ENCODE data around the gene MLLT10.

Gene MLLT10

DNA sequence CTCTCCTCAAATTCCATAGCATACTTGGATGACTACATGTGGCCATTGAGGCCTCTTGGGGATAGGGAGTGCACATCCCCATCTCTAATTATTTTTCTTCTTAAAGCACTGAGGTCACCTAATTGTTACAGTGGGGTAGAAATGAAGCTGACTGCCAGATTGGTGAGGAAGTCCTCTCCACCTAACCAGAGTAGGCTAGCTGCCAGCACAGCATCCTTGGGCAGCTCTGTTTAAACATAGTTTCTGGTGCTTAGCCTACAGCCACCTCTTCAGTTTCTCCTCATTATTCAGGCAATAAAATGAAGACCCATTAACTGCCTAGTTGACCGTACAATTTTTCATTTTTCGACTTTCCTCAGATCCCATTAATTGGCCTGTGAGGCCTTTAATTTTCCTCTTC is 104.6 kb downstream of the MLLT10 start:
- no peak for DNase-seq (ENCODE audit: low read depth)

DNA sequence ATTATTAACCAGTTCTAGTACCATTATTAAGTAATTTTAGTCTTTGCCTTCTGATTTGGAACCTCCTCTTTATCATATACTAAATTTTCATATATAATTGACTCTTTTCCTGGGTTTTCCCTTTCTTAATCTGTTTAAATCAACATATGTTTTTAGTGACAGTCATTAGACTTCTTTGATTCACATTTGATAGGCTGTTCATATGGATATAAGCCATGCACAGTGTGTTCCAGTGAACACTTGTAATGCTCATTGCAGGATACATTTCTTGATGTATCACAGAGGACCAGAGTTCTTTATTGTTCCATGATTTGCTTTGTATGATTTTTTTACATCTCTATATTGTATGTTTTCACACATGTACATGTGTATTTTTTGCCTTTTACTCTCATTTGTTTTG is 114.0 kb downstream of the MLLT10 start:
- DNase-seq (ENCODE audit: low read depth), result no peak

DNA sequence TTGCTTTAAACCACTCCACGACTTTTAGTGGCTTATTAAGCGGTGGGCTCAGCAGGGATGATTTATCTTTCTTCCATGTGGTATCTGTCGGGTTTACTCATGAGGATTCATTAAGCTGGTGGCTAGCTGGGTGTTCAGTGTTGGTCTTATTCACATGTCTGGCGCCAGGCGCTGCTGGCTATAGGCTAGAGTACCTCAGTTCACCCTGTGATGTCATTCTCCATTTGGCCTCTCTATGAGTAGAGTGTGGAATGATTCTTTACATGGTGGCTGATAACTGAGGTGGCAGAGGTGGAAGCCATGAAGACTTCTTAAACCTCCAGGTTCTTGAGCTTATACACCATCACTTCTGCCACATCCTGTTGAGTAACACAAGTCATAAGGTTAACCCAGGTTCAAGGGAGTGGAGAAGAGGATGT is 115.4 kb downstream of the MLLT10 start:
- no peak for DNase-seq (ENCODE audit: low read depth)

DNA sequence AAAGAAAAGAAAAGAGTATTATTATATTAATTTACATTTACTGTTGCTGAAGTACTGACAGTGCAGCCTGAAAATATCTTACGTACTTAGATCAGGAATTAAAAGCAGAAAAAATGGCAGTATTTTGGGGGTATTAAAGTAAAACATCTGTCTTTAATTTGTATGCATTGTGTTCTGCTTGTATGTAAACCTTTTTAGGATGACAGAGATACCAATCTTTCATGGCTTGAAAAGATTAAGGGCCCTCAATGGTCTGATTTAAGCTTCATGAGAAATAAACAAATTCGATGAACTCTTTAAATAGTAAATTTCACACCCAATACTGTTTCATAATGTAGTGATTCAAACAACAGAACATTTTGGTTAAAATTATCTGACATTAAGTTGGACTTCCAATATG is 116.3 kb downstream of the MLLT10 start:
- DNase-seq (ENCODE audit: low read depth), result no peak

DNA sequence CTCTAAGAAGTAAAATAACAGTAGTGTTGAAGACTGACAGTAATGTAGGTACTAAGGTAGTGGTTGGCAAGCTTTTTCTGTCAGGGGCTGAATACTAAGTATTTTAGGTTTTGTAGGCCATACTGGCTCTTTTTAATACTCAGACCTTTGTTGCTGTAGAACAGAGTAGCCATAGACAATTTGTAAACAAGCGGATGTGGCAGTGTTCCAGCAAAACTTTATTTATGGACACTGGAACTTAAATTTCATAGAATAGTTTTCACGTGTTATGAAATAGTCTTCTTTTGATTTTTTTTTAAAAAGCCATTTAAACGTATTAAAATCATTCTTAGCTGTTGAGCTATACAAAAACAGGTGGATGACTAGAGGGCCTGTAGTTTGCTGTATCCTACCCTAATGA is 121.2 kb downstream of the MLLT10 start:
- DNase-seq (ENCODE audit: low read depth), result no peak

DNA sequence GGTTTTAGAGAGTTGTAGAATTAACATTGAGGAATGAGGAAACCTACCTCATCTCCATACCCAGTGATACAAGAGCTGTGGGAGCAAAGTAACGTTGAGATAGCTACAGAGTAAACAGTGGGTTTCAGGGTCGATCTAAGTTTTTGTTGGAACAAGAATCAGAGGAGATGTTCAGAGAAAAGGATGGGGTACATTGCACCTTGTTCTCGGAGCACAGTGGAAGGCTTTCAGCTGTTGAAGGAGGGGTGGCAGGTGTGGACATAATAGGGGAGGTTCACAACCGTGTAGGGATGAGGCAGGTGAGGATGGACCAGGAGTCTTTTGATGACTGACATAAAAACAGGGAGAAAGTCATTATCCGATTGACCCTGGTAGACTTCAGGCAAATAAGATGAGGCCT is 121.7 kb downstream of the MLLT10 start:
- DNase-seq (ENCODE audit: low read depth), result no peak

DNA sequence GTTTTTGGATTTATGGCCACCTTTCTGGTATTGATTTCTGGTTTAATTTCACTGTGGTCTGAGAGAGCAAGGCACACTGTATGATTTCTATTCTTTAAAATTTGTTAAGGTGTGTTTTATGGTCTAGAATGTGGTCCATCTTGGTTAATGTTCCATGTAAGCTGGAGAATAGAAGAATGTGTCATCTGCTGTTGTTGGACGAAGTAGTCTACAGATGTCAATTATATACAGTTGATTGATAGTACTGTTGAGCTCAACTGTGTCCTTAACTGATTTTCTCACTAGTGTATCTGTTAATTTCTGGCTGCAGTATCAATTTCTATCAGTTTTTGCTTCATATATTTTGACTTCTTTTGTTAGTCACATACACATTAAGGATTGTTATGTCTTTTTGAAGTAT is 127.1 kb downstream of the MLLT10 start:
- DNase-seq (ENCODE audit: low read depth), result no peak

DNA sequence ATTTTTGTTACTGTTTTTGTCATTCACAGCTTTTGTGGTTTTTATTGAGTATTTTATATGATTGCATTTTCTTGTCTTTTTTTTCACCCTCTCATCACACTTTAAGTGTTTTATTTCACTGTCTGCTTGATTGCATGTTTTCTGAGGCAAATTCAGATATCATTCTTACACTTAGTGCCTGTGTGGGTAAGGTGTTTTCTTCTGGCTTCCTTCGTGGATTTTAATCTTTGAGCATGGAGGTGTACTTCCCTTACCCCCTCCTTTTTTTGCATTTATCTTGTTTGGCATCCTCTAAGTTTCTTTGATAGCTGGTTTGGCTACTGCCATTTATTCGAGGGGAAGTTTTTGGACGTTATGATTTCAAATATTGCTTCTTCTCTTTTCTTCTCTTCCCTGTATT is 127.9 kb downstream of the MLLT10 start:
- no peak for DNase-seq (ENCODE audit: low read depth)

DNA sequence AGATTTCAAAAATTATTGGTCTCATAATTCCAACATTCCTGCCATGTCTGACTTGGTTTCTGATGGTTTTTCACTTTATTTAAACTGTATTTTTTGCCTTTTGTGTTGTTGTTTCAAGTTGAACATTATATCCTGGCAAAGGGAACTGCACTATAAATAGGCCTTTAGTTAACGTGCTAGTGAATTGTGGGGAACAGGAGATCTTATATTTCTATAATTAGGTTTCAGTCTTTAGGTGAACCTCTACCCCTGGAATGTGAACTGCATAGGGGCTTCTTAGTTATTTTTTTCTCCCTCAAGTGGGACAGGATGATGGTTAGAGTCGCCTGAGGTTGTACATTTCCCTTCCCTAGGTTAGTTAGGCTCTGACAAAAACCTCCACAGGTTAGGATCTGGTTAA is 128.6 kb downstream of the MLLT10 start:
- DNase-seq (ENCODE audit: low read depth), result no peak

DNA sequence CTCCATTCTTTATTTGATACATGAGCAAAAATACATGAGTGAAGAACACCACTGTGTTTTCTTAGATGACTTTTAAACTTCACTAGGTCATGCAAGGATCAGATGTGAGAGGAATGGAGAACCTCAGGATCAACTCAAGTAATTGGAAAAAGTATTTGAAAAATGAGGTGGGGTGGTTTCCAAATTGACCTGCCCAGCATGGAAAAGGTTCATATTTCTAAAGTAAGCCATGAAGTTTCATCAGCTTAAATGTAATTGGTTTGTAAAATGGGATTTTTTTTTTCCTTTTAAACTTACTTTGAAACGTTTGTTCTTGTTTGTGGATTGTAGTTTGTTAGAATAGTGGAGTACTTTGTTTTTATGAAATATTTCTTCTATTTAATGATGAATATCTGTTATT is 134.8 kb downstream of the MLLT10 start:
- DNase-seq (ENCODE audit: low read depth), result no peak

DNA sequence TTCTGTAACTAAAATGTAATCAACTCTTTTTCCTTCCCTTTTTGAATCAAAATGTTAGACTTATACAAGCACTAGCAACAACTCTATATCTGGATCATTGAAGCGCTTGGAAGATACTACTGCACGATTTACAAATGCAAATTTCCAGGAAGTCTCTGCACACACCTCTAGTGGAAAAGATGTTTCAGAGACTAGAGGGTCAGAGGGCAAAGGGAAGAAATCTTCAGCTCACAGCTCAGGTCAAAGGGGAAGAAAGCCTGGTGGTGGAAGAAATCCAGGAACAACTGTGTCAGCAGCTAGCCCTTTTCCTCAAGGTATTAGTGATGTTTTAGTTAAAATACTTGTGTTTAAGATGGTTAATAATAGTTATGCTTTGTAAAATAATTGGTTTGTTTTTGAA is 136.4 kb downstream of the MLLT10 start:
- no peak for DNase-seq (ENCODE audit: low read depth)

DNA sequence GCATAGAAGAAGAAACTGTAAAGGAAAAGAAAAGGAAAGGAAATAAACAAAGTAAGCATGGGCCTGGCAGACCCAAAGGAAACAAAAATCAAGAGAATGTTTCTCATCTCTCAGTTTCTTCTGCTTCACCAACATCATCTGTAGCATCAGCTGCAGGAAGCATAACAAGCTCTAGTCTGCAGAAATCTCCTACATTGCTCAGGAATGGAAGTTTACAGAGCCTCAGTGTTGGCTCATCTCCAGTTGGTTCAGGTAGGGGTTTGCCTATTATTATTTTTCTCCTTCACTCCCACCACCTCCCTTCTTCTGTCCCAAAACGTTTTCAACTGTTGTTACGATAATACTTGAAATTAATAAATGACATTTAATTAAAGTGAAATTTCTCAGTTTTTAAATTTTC is 139.6 kb downstream of the MLLT10 start:
- DNase-seq (ENCODE audit: low read depth), result no peak

DNA sequence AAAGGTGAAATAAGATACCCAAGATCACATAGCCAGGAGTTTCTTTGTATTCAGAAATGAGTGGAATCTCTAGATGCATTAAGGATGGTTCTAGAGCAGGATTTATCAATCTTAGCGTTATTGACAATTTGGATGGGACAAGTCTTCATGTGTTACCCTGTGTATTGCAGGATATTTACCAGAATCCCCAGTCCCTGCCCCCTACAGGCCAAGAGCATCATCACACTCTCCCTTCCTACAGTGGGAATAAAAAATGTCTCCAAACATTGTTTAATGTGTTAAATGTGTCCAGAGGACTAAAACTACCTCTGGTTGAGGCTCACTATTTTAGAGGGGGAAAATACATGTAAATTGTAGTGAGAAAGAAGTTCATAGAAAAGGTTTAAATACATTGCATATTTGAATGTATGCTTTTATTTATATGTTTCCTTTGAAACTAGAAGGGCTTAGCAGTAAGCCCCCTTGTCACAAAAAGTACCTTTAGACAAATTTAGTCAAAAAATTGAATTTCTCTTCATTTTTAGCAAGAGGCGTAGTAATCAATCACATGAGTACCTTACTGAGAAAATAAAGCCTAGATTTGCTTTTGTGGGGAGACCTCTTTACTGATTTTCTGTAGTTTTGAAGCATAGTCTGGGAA is 141.2 kb downstream of the MLLT10 start:
- DNase-seq (ENCODE audit: low read depth), result no peak

DNA sequence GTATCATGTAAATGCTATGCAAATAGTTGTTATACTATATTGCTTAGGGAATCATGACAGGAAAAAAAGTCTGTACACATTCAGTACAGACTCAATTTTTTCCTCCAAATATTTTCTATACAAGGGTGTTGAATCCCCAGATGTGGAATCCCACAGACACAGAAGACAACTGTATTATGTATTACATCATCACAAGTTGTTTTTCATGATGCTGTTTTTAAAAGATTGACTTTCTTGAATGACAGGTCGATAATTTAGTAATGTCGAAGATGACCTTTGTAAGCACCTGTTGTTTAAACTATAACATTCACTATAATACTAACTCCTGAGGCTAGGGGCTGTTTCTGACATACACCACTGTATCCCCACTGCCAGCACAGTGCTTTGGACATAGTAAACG is 143.5 kb downstream of the MLLT10 start:
- DNase-seq (ENCODE audit: low read depth), result no peak

DNA sequence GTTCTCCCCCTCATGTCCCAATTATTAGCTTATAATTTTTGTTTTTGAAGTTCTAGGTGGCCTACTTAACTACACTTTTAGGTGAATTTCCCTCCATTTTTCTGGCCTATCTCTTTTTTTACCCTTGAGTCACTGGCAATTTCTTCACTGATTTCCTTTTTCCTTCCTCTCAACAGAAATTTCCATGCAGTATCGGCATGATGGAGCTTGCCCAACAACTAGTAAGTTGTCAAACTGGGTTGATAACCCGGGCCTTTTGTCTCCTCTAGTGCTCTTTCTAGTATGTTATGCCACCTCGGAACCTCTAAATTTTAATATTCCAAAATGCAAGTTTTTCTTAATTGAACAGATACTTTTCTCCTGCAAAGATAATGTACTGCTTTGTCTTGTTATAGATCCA is 147.1 kb downstream of the MLLT10 start:
- no peak for DNase-seq (ENCODE audit: low read depth)

DNA sequence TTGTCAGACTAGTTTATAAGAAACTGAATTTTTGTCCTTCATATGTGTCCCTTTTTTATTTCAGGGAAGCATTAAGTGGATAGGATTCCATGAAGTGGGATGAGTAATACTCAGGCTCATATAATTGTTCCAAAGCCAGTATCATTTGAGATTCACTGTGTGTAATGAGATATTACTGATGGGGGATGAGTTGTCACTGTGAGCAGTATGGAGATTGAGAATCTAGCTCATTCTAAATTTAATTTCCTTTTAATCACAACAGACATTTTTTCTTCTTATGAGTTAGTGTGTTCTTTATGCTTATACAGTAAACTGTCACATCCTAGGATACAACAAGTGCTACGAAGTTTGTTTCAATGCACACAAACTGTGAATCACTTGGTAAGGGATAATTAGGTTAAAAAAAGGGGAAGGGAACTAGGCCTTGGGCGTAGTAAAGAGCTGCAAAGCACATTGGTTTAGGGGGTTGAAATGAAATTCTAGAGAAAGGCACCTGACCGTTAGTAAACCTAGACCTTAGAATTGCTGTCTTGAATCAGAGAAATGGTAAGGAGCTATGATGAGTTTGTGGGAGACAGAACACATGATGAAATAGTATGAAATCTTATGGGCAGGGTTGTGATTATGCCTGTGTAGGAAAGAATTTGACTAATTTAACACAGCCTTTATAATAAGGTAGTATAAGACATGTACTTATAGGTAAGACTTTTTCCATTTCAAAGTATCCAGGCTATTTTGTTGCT is 153.4 kb downstream of the MLLT10 start:
- DNase-seq (ENCODE audit: low read depth), result no peak

DNA sequence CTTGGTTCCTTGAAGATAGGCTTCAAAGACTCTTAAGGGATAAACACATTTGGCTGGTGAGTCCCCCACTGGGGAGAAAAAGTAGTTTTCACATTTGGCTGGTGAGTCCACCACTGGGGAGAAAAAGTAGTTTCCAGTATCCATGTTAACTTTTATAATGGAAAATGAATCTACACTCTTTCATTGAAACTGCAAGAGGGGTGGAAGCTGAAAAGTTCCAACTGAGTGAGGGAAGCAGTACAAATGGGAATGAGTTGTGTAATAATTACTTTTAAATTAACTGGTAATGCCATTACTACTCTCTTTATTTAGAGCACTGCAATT is 153.9 kb downstream of the MLLT10 start:
- DNase-seq (ENCODE audit: low read depth), result no peak

DNA sequence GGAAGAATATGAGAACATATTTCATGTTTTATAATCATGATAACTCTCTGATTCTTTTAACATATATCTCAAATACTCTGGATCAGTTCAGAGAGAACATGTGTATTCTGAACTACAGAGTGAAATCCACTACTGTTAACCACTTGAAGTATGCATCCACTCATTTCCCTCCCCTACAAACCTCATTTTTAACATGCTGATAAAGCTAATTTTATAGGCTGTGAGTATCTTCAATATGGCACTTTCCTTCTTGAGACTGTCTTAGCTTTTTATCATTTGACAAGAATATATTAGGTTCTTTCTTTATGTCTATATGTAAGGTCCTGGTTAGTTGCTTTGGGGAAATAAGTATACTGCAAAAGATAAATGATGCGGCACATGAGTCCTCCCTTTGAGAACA is 154.8 kb downstream of the MLLT10 start:
- no peak for DNase-seq (ENCODE audit: low read depth)

DNA sequence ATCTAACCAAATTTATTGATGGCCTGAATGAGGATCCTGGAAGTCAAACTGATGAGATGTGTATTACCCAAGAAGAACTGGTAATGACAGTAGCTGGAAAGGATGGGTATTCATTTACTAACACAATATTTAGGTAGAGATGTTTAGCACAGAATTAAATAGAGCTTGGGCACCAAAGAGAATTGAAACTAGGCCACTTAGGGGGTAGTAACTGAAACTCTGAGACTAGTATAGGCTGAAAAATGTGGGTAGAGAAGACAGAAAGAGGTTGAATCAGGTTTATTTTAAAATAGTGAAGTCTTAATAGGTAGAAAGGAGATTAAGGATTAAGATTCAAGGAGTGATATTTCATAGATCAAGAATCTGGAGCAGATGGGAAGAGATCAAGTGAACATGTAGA is 155.8 kb downstream of the MLLT10 start:
- no peak for DNase-seq (ENCODE audit: low read depth)

DNA sequence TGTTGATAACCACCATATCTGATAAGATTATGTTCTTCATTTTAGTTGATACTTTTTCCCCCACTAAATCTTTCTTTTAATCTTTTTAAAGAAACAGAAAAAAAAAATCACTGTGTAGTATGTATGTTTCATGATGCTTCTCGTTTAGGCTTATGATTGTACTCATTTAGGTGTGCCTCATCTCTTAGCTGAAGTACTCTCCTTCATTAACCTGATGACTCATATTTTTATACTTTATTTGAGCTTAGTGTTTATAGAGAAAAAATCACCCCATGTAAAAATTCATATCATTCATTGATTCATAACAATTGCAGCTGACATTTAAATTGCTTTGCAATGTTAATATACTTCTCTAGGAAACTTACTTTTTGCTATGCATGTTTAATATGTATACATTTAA is 158.9 kb downstream of the MLLT10 start:
- DNase-seq (ENCODE audit: low read depth), result no peak

DNA sequence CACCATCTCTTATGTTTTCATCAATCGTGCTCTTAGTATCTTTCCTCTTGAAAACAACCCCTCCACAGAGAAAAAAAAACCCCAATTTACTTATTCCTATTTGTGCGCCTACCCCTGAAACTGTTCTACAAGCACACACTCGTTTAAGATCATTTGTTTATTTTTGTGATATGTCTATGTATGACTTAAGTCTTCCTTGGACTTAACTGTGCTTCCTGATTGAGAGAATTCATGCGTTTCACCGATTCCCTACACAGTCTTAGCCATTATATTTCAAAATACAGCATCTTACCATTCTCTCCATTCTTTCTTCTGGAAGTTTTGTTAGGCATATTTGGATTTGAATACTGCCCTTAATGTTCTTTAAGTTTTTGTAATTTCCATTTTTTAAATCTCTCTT is 159.4 kb downstream of the MLLT10 start:
- DNase-seq (ENCODE audit: low read depth), result no peak

DNA sequence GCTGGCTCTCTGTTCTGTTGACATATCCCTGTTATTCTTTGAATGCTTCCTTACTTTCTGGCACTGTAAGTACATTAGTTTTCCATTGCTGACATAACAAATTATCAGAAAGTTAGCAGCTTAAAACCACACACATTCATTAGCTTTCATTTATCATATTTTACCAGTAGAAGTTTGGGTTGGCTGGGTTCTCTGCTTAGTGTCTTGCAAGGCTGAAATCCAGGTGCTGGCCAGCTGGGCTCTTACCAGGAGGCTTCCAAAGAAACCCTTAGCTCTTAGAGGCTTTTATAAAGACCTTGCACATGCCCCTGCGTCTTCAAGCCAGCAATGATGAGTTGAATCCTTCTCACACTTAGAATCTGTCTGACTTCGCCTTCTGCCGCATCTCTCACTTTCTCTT is 160.6 kb downstream of the MLLT10 start:
- no peak for DNase-seq (ENCODE audit: low read depth)

DNA sequence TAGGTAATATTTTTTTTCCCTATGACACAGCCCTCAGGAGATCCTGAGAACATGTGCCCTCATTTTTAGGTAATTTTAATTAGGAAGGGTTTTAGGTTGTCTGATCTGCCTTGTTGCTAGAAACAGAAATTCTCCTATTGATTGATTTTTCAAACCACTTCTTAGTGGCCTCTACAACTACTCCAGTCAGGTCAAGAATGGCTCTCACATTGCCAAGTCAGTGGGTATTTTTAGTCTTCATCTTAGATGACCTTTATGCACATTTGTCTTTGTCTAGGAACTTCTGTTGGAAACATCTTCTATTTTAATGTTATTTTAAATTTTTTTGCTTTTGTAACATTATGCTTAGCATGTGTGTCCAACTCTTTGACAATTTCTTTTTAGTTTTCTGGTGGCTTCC is 162.3 kb downstream of the MLLT10 start:
- DNase-seq (ENCODE audit: low read depth), result no peak

DNA sequence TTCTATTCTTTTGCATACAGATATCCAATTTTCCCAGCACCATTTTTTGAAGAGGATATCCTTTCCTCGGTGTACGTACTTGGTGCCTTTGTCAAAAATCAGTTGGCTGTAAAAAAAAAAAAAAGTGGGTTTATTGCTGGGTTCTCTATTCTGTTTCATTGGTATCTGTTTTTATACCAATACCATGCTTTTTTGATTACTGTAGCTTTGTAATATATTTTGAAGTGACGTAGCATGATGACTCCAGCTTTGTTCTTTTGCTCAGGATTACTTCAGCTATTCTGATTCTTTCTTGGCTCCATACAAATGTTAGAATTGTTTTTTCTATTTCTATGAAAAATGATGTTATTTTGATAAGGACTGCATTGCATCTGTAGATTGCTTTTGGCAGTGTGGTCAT is 165.5 kb downstream of the MLLT10 start:
- no peak for DNase-seq (ENCODE audit: low read depth)
